ENCODE results near the gene CBLC. TPM values are rescaled to one million over a fixed set of nuclear protein-coding genes. Genes with fewer than 3 reads are reported as not detected.

Gene CBLC
- total RNA-seq, 1 donor from 2014 or later, result 42.2 TPM

DNA sequence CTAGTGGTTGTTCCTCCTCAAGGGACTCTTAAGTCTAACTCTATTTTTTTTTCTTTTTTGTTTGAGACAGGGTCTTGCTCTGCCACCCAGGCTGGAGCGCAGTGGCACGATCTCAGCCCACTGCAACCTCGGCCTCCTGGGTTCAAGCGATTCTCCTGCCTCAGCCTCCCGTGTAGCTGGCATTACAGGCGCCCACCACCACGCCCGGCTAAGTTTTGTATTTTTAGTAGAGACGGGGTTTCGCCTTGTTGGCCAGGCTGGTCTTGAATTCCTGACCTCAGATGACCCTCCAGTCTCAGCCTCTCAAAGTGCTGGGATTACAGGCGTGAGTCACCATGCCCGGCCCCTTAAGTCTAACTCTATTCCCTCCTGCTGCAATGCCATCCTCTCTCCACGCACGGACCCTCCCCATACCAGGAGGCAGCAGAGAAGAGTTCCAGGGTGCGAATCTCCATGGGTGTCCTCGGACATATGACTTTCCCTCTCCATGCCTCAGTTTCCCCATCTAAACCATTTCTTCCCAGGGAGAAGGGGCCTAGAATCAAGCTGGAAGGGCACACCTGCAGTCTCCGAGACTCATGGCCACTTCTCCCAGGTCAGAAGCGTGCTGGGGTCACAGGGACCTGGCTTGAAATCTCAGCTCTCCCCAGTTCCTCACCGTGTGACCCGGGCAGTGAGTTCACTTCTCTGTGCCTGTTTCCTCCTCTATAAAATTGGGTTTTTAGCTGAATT lies 35.2 kb upstream of the CBLC start:
- Histone ChIP-seq H3K36me3 (no peaks in the 10 kb centered on the region), H3K27me3 (no peaks in the 10 kb centered on the region), H3K9me3 (no peaks in the 10 kb centered on the region), H3K27ac (peak overlapping the region; percentile 93), H3K4me1 (peaks cover 64% of the 10 kb centered on the region), H3K4me3 (no peak overlapping the region)
- no peak for DNase-seq (ENCODE audit: extremely low spot score in 2 of 2)
- intact Hi-C loops (cut with DNase I), result no loop called here
- TF ChIP-seq POLR2AphosphoS5 (IDR thresholded peaks at IDR 0.05; ENCODE audit: insufficient read depth in 1 of 2, low read depth in 1 of 2), result no peak
- TF ChIP-seq, protein P1, sequence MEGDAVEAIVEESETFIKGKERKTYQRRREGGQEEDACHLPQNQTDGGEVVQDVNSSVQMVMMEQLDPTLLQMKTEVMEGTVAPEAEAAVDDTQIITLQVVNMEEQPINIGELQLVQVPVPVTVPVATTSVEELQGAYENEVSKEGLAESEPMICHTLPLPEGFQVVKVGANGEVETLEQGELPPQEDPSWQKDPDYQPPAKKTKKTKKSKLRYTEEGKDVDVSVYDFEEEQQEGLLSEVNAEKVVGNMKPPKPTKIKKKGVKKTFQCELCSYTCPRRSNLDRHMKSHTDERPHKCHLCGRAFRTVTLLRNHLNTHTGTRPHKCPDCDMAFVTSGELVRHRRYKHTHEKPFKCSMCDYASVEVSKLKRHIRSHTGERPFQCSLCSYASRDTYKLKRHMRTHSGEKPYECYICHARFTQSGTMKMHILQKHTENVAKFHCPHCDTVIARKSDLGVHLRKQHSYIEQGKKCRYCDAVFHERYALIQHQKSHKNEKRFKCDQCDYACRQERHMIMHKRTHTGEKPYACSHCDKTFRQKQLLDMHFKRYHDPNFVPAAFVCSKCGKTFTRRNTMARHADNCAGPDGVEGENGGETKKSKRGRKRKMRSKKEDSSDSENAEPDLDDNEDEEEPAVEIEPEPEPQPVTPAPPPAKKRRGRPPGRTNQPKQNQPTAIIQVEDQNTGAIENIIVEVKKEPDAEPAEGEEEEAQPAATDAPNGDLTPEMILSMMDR (IDR thresholded peaks at IDR 0.05), result no peak
- TF ChIP-seq POLR2A (IDR thresholded peaks at IDR 0.05), result no peak

- peak overlapping the region; percentile 93 for H3K27ac ChIP-seq
- intact Hi-C loops (cut with DNase I), result no loop called here
- no peaks in the 10 kb centered on the region for H3K9me3 ChIP-seq
- no peaks in the 10 kb centered on the region for H3K36me3 ChIP-seq
- TF ChIP-seq POLR2A (IDR thresholded peaks at IDR 0.05), result no peak
- TF ChIP-seq POLR2AphosphoS5 (IDR thresholded peaks at IDR 0.05; ENCODE audit: insufficient read depth in 1 of 2, low read depth in 1 of 2), result no peak
- TF ChIP-seq, protein P1 (IDR thresholded peaks at IDR 0.05), result no peak
- no peaks in the 10 kb centered on the region for H3K27me3 ChIP-seq
- peaks cover 74% of the 10 kb centered on the region for H3K4me1 ChIP-seq
- no peak for DNase-seq (ENCODE audit: extremely low spot score in 2 of 2)
- no peak overlapping the region for H3K4me3 ChIP-seq
Observed at GRCh38 chr19:44744871-44745332, 32.8 kb upstream of the CBLC start.

GRCh38 chr19:44745341-44745831 lies 32.3 kb upstream of the CBLC start:
- Histone ChIP-seq H3K27ac (peak overlapping the region; percentile 93), H3K9me3 (no peaks in the 10 kb centered on the region), H3K27me3 (no peaks in the 10 kb centered on the region), H3K4me3 (no peak overlapping the region), H3K4me1 (peaks cover 78% of the 10 kb centered on the region), H3K36me3 (no peaks in the 10 kb centered on the region)
- TF ChIP-seq, protein P1 (IDR thresholded peaks at IDR 0.05), result no peak
- TF ChIP-seq POLR2AphosphoS5 (IDR thresholded peaks at IDR 0.05; ENCODE audit: insufficient read depth in 1 of 2, low read depth in 1 of 2), result peak; percentile 68 to 70
- intact Hi-C loops (cut with DNase I), result no loop called here
- DNase-seq (ENCODE audit: extremely low spot score in 2 of 2), result no peak

DNA sequence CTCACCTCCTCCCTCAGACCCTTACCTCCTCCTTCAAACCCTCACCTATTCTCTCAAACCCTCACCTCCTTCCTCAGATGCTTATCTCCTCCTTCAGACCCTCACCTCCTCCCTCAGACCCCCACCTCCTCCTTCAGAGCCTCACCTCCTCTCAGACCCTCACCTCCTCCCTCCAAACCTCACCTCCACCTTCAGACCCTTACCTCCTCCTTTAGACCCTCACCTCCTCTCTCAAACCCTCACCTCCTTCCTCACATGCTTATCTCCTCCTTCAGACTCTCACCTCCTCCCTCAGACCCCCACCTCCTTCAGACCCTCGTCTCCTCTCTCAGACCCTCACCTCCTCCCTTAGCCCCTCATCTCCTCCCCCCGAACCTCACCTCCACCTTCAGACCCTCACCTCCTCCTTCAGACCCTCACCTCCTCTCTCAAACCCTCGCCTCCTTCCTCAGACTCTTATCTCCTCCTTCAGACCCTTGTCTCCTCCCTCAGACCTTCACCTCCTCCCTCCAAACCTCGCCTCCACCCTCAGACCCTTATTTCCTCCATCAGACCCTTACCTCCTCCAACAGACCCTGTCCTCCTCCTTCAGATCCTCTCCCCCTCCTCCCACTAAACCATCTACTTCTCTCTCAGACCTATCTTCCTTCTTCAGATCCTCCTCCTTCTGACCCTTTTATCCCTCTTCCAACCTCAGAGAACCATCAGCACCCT lies 31.6 kb upstream of the CBLC start:
- no peaks in the 10 kb centered on the region for H3K36me3 ChIP-seq
- H3K4me3 ChIP-seq, result no peak overlapping the region
- no peak for DNase-seq (ENCODE audit: extremely low spot score in 2 of 2)
- no peak for TF ChIP-seq POLR2A (IDR thresholded peaks at IDR 0.05)
- TF ChIP-seq, protein P1 (IDR thresholded peaks at IDR 0.05), result no peak
- no peak for TF ChIP-seq POLR2AphosphoS5 (IDR thresholded peaks at IDR 0.05; ENCODE audit: insufficient read depth in 1 of 2, low read depth in 1 of 2)
- H3K27ac ChIP-seq, result peak overlapping the region; percentile 93
- H3K27me3 ChIP-seq, result no peaks in the 10 kb centered on the region
- peaks cover 78% of the 10 kb centered on the region for H3K4me1 ChIP-seq
- intact Hi-C loops (cut with DNase I), result no loop called here
- no peaks in the 10 kb centered on the region for H3K9me3 ChIP-seq

DNA sequence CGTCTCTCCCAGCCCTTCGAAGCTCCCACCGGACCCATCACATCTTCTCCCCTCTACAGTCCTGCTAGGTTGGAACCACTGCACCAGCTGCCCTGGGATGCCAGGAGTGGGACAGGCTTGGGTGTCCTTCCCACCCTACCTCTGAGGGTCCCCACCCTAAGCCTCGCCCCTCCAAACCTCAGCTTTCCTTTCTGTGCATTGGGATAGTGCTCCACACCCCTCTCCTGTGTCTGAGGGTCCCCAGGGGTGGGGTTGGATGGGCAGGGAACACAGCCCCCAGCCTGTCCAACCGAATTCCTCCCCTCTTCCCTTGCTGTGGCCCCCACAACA lies 31.1 kb upstream of the CBLC start:
- TF ChIP-seq POLR2A (IDR thresholded peaks at IDR 0.05), result no peak
- TF ChIP-seq POLR2AphosphoS5 (IDR thresholded peaks at IDR 0.05; ENCODE audit: insufficient read depth in 1 of 2, low read depth in 1 of 2), result no peak
- TF ChIP-seq, protein P1 (IDR thresholded peaks at IDR 0.05), result no peak
- Histone ChIP-seq H3K36me3 (peaks cover 0 to 4% of the 10 kb centered on the region in 2 donors), H3K9me3 (no peaks in the 10 kb centered on the region), H3K27me3 (no peaks in the 10 kb centered on the region), H3K4me3 (peak overlapping the region in 1 of 2 donors; percentile 7), H3K4me1 (peaks cover 78% of the 10 kb centered on the region), H3K27ac (peak overlapping the region; percentile 93)
- intact Hi-C loops (cut with DNase I), result no loop called here
- no peak for DNase-seq (ENCODE audit: extremely low spot score in 2 of 2)
